K562 (cell line): ENCODE results near the gene AGO3. TPM values are rescaled to one million over a fixed set of nuclear protein-coding genes. Genes with fewer than 3 reads are reported as not detected.
A peak's percentile ranks its signal among the peaks of the same experiment; 100 is the strongest.

ENCODE experiments used
- C11orf30 ChIP-seq: fragments of 450-650 bp; IDR thresholded peaks from 2 replicates; pipeline ENCODE4 v1.6.1; 2016; ENCODE audit warnings: low read depth, mild to moderate bottlenecking
- CHD4 ChIP-seq: fragments of 200-600 bp; sonication (generic); IDR thresholded peaks from 3 replicates; pipeline ENCODE4 v1.6.1; 2012; ENCODE audit warnings: low read depth, mild to moderate bottlenecking, mixed read lengths, low read length, inconsistent platforms; ENCODE audit not compliant: insufficient read depth, insufficient replicate concordance, poor library complexity, severe bottlenecking
- MBD2 ChIP-seq: sonication (generic); IDR thresholded peaks from 2 replicates; pipeline ENCODE4 v1.6.1; 2016; ENCODE audit warnings: low read depth, borderline replicate concordance
- MYBL2 ChIP-seq, 2 experiments: fragments of 450-650 bp in 1 of 2; sonication (generic) in 1 of 2; formaldehyde crosslinking in 1 of 2; IDR thresholded peaks; 2 replicates each; pipeline versions ENCODE4 v1.6.1 to v1.8.1; 2017 to 2022; ENCODE audit warnings: borderline replicate concordance in 1 of 2, inconsistent platforms in 1 of 2, low read depth in 1 of 2, mild to moderate bottlenecking in 1 of 2, missing genetic modification reagents in 1 of 2, moderate library complexity in 1 of 2
- PHTF2 ChIP-seq: fragments of 250-450 bp; sonication (Bioruptor Pico); IDR thresholded peaks from 2 replicates; pipeline ENCODE4 v1.5.0; 2021; ENCODE audit warnings: mild to moderate bottlenecking
- RAD21 ChIP-seq, 2 experiments: fragments of 250-450 bp in 1 of 2; fragments of 450-650 bp in 1 of 2; sonication (Bioruptor Pico) in 1 of 2; formaldehyde crosslinking in 1 of 2; IDR thresholded peaks in 1 of 2; conservative IDR thresholded peaks in 1 of 2; 2 replicates each; pipeline versions ENCODE4 v1.4.0 to v1.8.0; 2020 to 2022; ENCODE audit warnings: mild to moderate bottlenecking in 2 of 2, moderate library complexity in 1 of 2
- TEAD1 ChIP-seq, 2 experiments: fragments of 450-650 bp in 1 of 2; sonication (generic) in 1 of 2; formaldehyde crosslinking; IDR thresholded peaks; 2 replicates each; pipeline versions ENCODE4 v1.4.0 to v1.8.0; 2020 to 2022; ENCODE audit warnings: mild to moderate bottlenecking in 2 of 2, missing genetic modification reagents in 1 of 2
- ZKSCAN1 ChIP-seq: fragments of 150-350 bp; IDR thresholded peaks from 2 replicates; pipeline ENCODE4 v1.6.1; 2016; ENCODE audit warnings: low read depth, low read length
- ZNF324 ChIP-seq: fragments of 250-450 bp; sonication (Bioruptor Pico); IDR thresholded peaks from 2 replicates; pipeline ENCODE4 v1.4.0; 2020; ENCODE audit warnings: mild to moderate bottlenecking
- ZNF79 ChIP-seq: fragments of 250-450 bp; sonication (Bioruptor Pico); IDR thresholded peaks from 2 replicates; pipeline ENCODE4 v1.4.0; 2020; ENCODE audit warnings: low read depth, mild to moderate bottlenecking, moderate library complexity
- polyA plus RNA-seq, 8 experiments: library from polyadenylated mRNA; depleted of rRNA in 4 of 8; stranded (reverse) in 5 of 8; unstranded in 3 of 8; fragments of >200 nt; fragmentation: Nextera tagmentation in 2 of 8; fragmentation: Illumina TruSeq in 1 of 8; extraction: Ambion mirVana in 2 of 8; extraction: Trizol in 1 of 8; gene quantifications; 2 replicates each; pipeline versions ENCODE4 v1.2.1 to v1.2.3, GENCODE V29; 2011 to 2014; ENCODE audit warnings: inconsistent platforms in 1 of 8, missing spikeins in 1 of 8
- total RNA-seq, 7 experiments: library from RNA; depleted of rRNA in 6 of 7; stranded (reverse); fragments of >200 nt in 6 of 7; fragmentation: Illumina TruSeq in 2 of 7; extraction: Trizol in 2 of 7; gene quantifications; 2 replicates each; pipeline versions ENCODE4 v1.2.1 to v1.2.3, GENCODE V29; 2011 to 2021; ENCODE audit warnings: low replicate concordance in 1 of 7
- TF ChIP-seq, protein P1 (sequence below): fragments of 250-450 bp; sonication (Bioruptor Pico); IDR thresholded peaks from 2 replicates; pipeline ENCODE4 v1.8.0; 2022; ENCODE audit warnings: inconsistent platforms, mild to moderate bottlenecking, moderate library complexity, borderline replicate concordance
- TF ChIP-seq, protein P2 (sequence below): fragments of 250-450 bp; sonication (Bioruptor Pico); IDR thresholded peaks from 2 replicates; pipeline ENCODE4 v1.4.0; 2020
- TF ChIP-seq, protein P3 (sequence below): fragments of 200-800 bp; sonication (Bioruptor generic); IDR thresholded peaks from 2 replicates; pipeline ENCODE4 v1.6.1; 2017; ENCODE audit warnings: missing genetic modification characterization, missing compliant biosample characterization
- TF ChIP-seq, protein P4 (sequence below): sonication (generic); formaldehyde crosslinking; IDR thresholded peaks from 2 replicates; pipeline ENCODE4 v1.8.1; 2023; ENCODE audit warnings: mild to moderate bottlenecking, missing genetic modification reagents, moderate library complexity
- TF ChIP-seq, protein P5 (sequence below): IDR thresholded peaks from 3 replicates; pipeline ENCODE4 v1.6.1; 2011; ENCODE audit warnings: borderline replicate concordance, mild to moderate bottlenecking; ENCODE audit not compliant: insufficient read length, insufficient read depth
- TF ChIP-seq, protein P6 (sequence below): fragments of 450-650 bp; IDR thresholded peaks from 2 replicates; pipeline ENCODE4 v1.6.1; 2017; ENCODE audit warnings: antibody characterized with exemption, mild to moderate bottlenecking

Gene AGO3
- total and polyA plus RNA-seq, 9 of the 15 experiments (the other 6 are each of a cell fraction or from before 2014, with no cell fraction given): 4.5 to 41.5 (median 22.7) TPM

DNA sequence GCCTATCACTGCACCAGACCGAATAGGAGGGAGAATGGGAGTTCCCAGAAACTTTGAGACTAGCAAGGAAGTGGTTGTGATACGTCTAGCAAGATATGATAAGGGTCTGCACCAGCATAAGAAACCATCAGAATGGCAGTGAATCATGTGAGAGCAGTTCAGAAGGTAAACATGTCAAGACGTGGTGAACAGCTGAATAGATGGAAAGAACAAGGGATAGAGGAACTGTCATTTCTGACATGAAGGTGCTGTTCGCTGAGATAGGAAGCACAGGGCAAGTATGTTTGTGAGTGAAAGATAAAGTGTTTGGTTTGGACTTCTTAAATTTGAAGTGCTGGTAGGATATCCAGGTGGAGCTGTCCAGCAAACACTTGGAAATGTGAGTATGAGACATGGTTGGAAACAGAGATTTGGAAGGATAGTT is 49.0 kb upstream of the AGO3 start (continued):
- TF ChIP-seq, protein P1, sequence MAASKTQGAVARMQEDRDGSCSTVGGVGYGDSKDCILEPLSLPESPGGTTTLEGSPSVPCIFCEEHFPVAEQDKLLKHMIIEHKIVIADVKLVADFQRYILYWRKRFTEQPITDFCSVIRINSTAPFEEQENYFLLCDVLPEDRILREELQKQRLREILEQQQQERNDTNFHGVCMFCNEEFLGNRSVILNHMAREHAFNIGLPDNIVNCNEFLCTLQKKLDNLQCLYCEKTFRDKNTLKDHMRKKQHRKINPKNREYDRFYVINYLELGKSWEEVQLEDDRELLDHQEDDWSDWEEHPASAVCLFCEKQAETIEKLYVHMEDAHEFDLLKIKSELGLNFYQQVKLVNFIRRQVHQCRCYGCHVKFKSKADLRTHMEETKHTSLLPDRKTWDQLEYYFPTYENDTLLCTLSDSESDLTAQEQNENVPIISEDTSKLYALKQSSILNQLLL (CRISPR knock-in tag): no peak
- TF ChIP-seq, protein P2, sequence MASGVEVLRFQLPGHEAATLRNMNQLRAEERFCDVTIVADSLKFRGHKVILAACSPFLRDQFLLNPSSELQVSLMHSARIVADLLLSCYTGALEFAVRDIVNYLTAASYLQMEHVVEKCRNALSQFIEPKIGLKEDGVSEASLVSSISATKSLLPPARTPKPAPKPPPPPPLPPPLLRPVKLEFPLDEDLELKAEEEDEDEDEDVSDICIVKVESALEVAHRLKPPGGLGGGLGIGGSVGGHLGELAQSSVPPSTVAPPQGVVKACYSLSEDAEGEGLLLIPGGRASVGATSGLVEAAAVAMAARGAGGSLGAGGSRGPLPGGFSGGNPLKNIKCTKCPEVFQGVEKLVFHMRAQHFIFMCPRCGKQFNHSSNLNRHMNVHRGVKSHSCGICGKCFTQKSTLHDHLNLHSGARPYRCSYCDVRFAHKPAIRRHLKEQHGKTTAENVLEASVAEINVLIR (CRISPR knock-in tag): no peak
- TF ChIP-seq, protein P3, sequence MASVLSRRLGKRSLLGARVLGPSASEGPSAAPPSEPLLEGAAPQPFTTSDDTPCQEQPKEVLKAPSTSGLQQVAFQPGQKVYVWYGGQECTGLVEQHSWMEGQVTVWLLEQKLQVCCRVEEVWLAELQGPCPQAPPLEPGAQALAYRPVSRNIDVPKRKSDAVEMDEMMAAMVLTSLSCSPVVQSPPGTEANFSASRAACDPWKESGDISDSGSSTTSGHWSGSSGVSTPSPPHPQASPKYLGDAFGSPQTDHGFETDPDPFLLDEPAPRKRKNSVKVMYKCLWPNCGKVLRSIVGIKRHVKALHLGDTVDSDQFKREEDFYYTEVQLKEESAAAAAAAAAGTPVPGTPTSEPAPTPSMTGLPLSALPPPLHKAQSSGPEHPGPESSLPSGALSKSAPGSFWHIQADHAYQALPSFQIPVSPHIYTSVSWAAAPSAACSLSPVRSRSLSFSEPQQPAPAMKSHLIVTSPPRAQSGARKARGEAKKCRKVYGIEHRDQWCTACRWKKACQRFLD (CRISPR knock-in tag): no peak
- TF ChIP-seq RAD21 (CRISPR knock-in tag; conservative IDR thresholded peaks at IDR 0.05 in 1 of 2, IDR thresholded peaks at IDR 0.05 in 1 of 2): no peak
- no peak for TF ChIP-seq PHTF2 (CRISPR knock-in tag)
- no peak for TF ChIP-seq ZKSCAN1
- TF ChIP-seq MYBL2 (IDR thresholded peaks at IDR 0.05; ENCODE audit: low read depth): no peak
- no peak for TF ChIP-seq MYBL2 (CRISPR knock-in tag; IDR thresholded peaks at IDR 0.05; ENCODE audit: borderline replicate concordance)
- TF ChIP-seq, protein P4, sequence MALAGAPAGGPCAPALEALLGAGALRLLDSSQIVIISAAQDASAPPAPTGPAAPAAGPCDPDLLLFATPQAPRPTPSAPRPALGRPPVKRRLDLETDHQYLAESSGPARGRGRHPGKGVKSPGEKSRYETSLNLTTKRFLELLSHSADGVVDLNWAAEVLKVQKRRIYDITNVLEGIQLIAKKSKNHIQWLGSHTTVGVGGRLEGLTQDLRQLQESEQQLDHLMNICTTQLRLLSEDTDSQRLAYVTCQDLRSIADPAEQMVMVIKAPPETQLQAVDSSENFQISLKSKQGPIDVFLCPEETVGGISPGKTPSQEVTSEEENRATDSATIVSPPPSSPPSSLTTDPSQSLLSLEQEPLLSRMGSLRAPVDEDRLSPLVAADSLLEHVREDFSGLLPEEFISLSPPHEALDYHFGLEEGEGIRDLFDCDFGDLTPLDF (CRISPR knock-in tag): no peak; the same call in 1 of the 2 replicates
- TF ChIP-seq, protein P5, sequence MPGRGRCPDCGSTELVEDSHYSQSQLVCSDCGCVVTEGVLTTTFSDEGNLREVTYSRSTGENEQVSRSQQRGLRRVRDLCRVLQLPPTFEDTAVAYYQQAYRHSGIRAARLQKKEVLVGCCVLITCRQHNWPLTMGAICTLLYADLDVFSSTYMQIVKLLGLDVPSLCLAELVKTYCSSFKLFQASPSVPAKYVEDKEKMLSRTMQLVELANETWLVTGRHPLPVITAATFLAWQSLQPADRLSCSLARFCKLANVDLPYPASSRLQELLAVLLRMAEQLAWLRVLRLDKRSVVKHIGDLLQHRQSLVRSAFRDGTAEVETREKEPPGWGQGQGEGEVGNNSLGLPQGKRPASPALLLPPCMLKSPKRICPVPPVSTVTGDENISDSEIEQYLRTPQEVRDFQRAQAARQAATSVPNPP: no peak
- TF ChIP-seq CHD4: no peak
- no peak for TF ChIP-seq MBD2
- no peak for TF ChIP-seq ZNF79
- TF ChIP-seq, protein P6, sequence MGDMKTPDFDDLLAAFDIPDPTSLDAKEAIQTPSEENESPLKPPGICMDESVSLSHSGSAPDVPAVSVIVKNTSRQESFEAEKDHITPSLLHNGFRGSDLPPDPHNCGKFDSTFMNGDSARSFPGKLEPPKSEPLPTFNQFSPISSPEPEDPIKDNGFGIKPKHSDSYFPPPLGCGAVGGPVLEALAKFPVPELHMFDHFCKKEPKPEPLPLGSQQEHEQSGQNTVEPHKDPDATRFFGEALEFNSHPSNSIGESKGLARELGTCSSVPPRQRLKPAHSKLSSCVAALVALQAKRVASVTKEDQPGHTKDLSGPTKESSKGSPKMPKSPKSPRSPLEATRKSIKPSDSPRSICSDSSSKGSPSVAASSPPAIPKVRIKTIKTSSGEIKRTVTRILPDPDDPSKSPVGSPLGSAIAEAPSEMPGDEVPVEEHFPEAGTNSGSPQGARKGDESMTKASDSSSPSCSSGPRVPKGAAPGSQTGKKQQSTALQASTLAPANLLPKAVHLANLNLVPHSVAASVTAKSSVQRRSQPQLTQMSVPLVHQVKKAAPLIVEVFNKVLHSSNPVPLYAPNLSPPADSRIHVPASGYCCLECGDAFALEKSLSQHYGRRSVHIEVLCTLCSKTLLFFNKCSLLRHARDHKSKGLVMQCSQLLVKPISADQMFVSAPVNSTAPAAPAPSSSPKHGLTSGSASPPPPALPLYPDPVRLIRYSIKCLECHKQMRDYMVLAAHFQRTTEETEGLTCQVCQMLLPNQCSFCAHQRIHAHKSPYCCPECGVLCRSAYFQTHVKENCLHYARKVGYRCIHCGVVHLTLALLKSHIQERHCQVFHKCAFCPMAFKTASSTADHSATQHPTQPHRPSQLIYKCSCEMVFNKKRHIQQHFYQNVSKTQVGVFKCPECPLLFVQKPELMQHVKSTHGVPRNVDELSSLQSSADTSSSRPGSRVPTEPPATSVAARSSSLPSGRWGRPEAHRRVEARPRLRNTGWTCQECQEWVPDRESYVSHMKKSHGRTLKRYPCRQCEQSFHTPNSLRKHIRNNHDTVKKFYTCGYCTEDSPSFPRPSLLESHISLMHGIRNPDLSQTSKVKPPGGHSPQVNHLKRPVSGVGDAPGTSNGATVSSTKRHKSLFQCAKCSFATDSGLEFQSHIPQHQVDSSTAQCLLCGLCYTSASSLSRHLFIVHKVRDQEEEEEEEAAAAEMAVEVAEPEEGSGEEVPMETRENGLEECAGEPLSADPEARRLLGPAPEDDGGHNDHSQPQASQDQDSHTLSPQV: no peak
- no peak for TF ChIP-seq C11orf30
- 0 out of 4 replicates have a peak, but pooled peaks of 1 of the 2 experiments have one; percentile 32 for TF ChIP-seq TEAD1 (CRISPR knock-in tag; IDR thresholded peaks at IDR 0.05)
- no peak for TF ChIP-seq ZNF324 (CRISPR knock-in tag)
